Measurements from ENCODE around the gene MAPKAPK3.
A peak's percentile ranks its signal among the peaks of the same experiment; 100 is the strongest.

The MAPKAPK3 gene

GRCh38 chr3:50587373-50587772 is 29.6 kb upstream of the MAPKAPK3 start:
- no peak for DNase-seq (ENCODE audit: low read depth in 2 of 2, low spot score in 1 of 2)

- DNase-seq (ENCODE audit: low read depth in 2 of 2, low spot score in 1 of 2), result no peak
Measured at GRCh38 chr3:50587806-50588758, 28.9 kb upstream of the MAPKAPK3 start.

GRCh38 chr3:50588759-50589433 is 28.1 kb upstream of the MAPKAPK3 start:
- no peak for DNase-seq (ENCODE audit: low read depth in 2 of 2, low spot score in 1 of 2)

- DNase-seq (ENCODE audit: low read depth in 2 of 2, low spot score in 1 of 2), result no peak
Measured at GRCh38 chr3:50591196-50591741, 25.7 kb upstream of the MAPKAPK3 start.

GRCh38 chr3:50592568-50592967 is 24.4 kb upstream of the MAPKAPK3 start:
- no peak for DNase-seq (ENCODE audit: low read depth in 2 of 2, low spot score in 1 of 2)

GRCh38 chr3:50594253-50594785 is 22.6 kb upstream of the MAPKAPK3 start:
- DNase-seq (ENCODE audit: low read depth in 2 of 2, low spot score in 1 of 2), result no peak

- DNase-seq (ENCODE audit: low read depth in 2 of 2, low spot score in 1 of 2), result no peak
Measured at GRCh38 chr3:50599115-50599715, 17.7 kb upstream of the MAPKAPK3 start.

- no peak for DNase-seq (ENCODE audit: low read depth in 2 of 2, low spot score in 1 of 2)
Measured at GRCh38 chr3:50599716-50600118, 17.2 kb upstream of the MAPKAPK3 start.

GRCh38 chr3:50600141-50600753 is 16.7 kb upstream of the MAPKAPK3 start:
- no peak for DNase-seq (ENCODE audit: low read depth in 2 of 2, low spot score in 1 of 2)

- DNase-seq (ENCODE audit: low read depth in 2 of 2, low spot score in 1 of 2), result peak; percentile 65 to 83
Measured at GRCh38 chr3:50600841-50601591, 15.9 kb upstream of the MAPKAPK3 start.

- no peak for DNase-seq (ENCODE audit: low read depth in 2 of 2, low spot score in 1 of 2)
Measured at GRCh38 chr3:50602595-50603191, 14.3 kb upstream of the MAPKAPK3 start.

- DNase-seq (ENCODE audit: low read depth in 2 of 2, low spot score in 1 of 2), result no peak
Measured at GRCh38 chr3:50603261-50604109, 13.5 kb upstream of the MAPKAPK3 start.

- DNase-seq (ENCODE audit: low read depth in 2 of 2, low spot score in 1 of 2), result no peak
Measured at GRCh38 chr3:50604110-50604621, 12.8 kb upstream of the MAPKAPK3 start.

- no peak for DNase-seq (ENCODE audit: low read depth in 2 of 2, low spot score in 1 of 2)
Measured at GRCh38 chr3:50604628-50605588, 12.0 kb upstream of the MAPKAPK3 start.

GRCh38 chr3:50605901-50606326 is 11.0 kb upstream of the MAPKAPK3 start:
- no peak for DNase-seq (ENCODE audit: low read depth in 2 of 2, low spot score in 1 of 2)

- DNase-seq (ENCODE audit: low read depth in 2 of 2, low spot score in 1 of 2), result no peak
Measured at GRCh38 chr3:50606596-50606995, 10.4 kb upstream of the MAPKAPK3 start.
